ENCODE results near the gene TCERG1L.

Gene TCERG1L

DNA sequence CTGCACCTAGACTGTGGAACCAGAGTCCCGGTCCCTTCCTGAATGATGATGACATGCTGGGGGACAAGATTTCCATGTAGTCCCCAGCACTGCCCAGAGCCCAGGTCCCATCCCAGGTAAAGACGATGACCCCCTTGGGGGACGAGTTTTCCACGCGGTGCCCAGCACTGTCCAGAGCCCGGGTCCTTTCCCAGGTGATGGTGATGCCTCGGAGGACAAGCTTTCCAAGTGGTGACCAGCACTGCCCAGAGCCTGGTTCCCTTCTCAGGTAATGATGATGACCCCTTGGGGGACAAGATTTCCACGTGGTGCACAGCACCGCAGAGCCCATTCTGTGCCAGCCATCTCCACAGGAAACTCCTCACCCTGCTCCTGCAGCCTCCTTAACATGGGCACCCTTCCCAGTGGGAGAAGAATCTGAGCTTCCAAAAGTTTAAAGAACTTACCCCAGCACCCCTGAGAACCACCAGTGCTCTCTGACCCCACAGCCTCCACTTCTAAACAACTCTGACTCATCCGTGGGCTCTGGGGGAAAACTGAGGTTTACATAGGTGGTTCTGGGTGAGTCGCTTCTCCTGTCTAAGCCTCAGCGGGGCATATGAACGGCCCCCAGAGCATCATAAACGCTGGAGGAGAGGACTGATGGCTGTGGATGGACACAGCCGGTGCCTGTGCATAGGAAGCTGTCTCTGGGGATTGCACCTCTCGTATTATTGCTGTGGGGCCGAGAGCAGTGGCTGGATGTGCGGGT is 233.2 kb downstream of the TCERG1L start:
- TF ChIP-seq, protein P1, sequence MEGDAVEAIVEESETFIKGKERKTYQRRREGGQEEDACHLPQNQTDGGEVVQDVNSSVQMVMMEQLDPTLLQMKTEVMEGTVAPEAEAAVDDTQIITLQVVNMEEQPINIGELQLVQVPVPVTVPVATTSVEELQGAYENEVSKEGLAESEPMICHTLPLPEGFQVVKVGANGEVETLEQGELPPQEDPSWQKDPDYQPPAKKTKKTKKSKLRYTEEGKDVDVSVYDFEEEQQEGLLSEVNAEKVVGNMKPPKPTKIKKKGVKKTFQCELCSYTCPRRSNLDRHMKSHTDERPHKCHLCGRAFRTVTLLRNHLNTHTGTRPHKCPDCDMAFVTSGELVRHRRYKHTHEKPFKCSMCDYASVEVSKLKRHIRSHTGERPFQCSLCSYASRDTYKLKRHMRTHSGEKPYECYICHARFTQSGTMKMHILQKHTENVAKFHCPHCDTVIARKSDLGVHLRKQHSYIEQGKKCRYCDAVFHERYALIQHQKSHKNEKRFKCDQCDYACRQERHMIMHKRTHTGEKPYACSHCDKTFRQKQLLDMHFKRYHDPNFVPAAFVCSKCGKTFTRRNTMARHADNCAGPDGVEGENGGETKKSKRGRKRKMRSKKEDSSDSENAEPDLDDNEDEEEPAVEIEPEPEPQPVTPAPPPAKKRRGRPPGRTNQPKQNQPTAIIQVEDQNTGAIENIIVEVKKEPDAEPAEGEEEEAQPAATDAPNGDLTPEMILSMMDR (IDR thresholded peaks at IDR 0.05; ENCODE audit: insufficient read depth, low read length, missing control alignments): no peak
- DNase-seq (ENCODE audit: low read depth, low spot score): no peak
- ChIA-PET CTCF (no interaction called here), POLR2A (no interaction called here)
- no peak overlapping the region for H3K4me3 ChIP-seq (ENCODE audit: low read depth, low read length)

DNA sequence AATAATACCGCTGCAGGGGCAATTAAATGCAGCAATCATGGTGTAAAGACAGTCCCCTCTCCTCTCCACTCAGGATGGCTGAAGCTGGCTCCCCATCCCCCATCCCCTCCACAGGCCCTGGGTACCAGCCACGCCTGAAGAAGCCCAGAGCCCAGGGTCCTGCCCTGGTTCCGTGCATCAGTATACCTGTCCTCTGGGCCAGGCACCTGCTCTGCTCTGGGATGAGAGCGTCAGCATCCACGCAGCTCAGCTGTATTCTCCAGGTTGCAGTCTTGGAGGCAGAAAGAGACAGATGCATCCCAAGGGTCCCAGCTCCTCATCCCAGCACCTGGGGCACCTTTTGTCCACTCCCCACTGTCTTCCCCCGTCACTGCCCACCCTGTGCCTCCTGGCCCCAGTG is 233.8 kb downstream of the TCERG1L start:
- TF ChIP-seq, protein P1 (IDR thresholded peaks at IDR 0.05; ENCODE audit: insufficient read depth, low read length, missing control alignments): no peak
- no peak for DNase-seq (ENCODE audit: low read depth, low spot score)
- POLR2A ChIA-PET: no interaction called here
- CTCF ChIA-PET: no interaction called here
- H3K4me3 ChIP-seq (ENCODE audit: low read depth, low read length): no peak overlapping the region

DNA sequence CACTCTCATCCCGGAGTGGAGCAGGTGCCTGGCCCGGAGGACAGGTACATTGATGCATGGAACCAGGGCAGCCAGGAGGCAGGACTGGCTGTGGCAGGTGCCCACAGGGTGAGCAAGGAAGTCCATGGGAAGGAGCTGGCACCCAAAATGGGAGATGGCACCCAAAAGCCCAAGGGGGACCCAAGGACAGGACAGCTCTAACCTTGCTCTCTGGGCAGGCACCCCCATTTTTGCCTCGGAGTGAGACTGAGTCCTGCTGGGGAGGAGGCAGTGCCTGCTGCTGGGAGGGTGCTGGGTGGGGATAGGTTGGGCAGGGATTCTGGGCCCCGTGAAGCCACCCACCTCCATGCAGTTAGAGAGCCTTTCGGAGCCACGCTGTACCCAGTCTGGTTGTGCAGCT is 234.5 kb downstream of the TCERG1L start:
- no peak overlapping the region for H3K4me3 ChIP-seq (ENCODE audit: low read depth, low read length)
- TF ChIP-seq, protein P1 (IDR thresholded peaks at IDR 0.05; ENCODE audit: insufficient read depth, low read length, missing control alignments): no peak
- POLR2A ChIA-PET: no interaction called here
- no peak for DNase-seq (ENCODE audit: low read depth, low spot score)
- CTCF ChIA-PET: no interaction called here

DNA sequence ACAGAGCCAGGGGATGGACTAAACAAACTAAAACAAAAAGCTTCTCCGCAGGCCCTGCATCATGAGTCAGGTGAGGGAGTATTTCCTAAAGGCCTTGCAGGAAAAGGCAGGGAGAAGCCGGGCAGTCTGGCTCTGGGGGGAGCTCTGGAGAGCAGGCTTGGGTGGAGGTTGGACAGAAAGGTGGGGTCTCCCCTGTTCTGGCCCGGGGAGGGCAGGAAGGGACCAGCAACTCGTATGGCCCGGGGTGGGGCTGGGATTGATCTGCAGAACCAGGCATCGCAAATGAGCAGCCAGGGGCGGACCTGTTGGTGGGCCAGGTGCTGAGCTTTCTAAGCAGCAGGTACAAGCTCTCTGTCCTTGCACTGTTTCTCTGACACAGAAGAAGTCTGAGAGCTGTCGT is 235.2 kb downstream of the TCERG1L start:
- H3K4me3 ChIP-seq (ENCODE audit: low read depth, low read length): no peak overlapping the region
- CTCF ChIA-PET: no interaction called here
- TF ChIP-seq, protein P1 (IDR thresholded peaks at IDR 0.05; ENCODE audit: insufficient read depth, low read length, missing control alignments): no peak
- DNase-seq (ENCODE audit: low read depth, low spot score): no peak
- POLR2A ChIA-PET: no interaction called here

DNA sequence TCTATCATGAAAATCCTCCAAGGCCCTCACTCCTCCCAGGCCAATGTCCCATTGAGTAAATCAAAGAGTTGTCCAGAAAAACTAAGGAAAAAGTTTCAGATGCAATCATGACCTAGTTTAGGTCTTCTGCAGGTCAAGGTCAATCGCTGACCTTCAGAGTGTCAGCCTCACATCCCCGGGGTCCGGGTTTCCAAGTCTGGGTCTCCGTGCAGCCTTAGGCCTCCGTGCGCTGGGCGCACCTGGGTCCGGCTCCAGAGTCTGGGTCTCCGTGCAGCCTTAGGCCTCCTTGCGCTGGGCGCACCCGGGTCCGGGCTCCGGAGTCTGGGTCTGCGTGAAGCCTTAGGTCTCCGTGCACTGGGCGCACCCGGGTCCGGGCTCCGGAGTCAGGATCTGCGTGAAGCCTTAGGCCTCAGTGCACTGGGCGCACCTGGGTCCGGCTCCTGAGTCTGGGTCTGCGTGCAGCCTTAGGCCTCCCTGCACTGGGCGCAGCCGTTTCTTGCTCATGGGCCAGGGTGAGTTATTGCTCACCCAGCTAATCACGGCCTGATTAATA is 236.2 kb downstream of the TCERG1L start:
- no peak for DNase-seq (ENCODE audit: low read depth, low spot score)
- no peak overlapping the region for H3K4me3 ChIP-seq (ENCODE audit: low read depth, low read length)
- TF ChIP-seq, protein P1 (IDR thresholded peaks at IDR 0.05; ENCODE audit: insufficient read depth, low read length, missing control alignments): no peak
- ChIA-PET POLR2A (no interaction called here), CTCF (no interaction called here)

DNA sequence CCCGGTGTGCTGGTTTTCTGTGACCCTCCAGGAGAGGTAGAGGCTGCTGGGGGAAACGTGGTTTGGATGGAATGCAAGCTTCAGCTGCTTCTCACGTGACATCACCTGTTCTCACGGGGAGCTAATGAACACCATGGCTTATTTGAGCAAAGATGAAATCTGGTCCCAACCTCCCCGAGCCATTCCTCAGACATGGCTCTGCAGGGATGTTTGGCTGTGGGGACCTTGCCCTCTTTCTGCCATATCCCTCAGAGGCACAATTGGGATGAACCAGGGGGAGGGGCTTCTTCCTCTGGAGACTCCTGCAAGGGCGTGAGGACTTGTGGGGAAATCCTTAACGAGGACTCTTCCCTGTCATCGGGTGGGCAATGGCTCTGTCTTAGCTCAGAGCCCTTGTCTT is 236.8 kb downstream of the TCERG1L start:
- TF ChIP-seq, protein P1 (IDR thresholded peaks at IDR 0.05; ENCODE audit: insufficient read depth, low read length, missing control alignments): no peak

More for the DNA sequence above, 236.8 kb downstream of the TCERG1L start:
- no peak for DNase-seq (ENCODE audit: low read depth, low spot score)
- CTCF ChIA-PET: no interaction called here
- H3K4me3 ChIP-seq (ENCODE audit: low read depth, low read length): no peak overlapping the region
- POLR2A ChIA-PET: no interaction called here

All from AG04449 (cell line).